Activated T-helper 2 cell treated with anti-CD3 and anti-CD28 coated beads, Interferon-gamma antibody, Interleukin-2, Interleukin-4, amounts not matched to agents 10 μg/mL and 5 μg/mL and 100 μg/mL, durations not matched to agents 14 hours and 24 hours and 36 hours (primary cell): ENCODE measurements around the gene EFNB1. TPM values are rescaled to one million over a fixed set of nuclear protein-coding genes. Genes with fewer than 3 reads are reported as not detected.
A peak's percentile ranks its signal among the peaks of the same experiment; 100 is the strongest.

Source experiments
- DNase-seq: peaks from one replicate; pipeline ENCODE4 v3.0.0; 2021; ENCODE audit warnings: low spot score
- H3K27ac Mint-ChIP-seq: one replicate; pipeline ENCODE4 v1.8.0; 2021; ENCODE audit warnings: mixed read lengths
- H3K27me3 Mint-ChIP-seq: one replicate; pipeline ENCODE4 v1.8.0; 2021; ENCODE audit warnings: low read depth, mixed read lengths
- H3K36me3 Mint-ChIP-seq: one replicate; pipeline ENCODE4 v1.8.0; 2021; ENCODE audit warnings: low read depth, mixed read lengths
- H3K4me1 Mint-ChIP-seq: one replicate; pipeline ENCODE4 v1.8.0; 2021; ENCODE audit warnings: low read depth, mixed read lengths
- H3K4me3 Mint-ChIP-seq: one replicate; pipeline ENCODE4 v1.8.0; 2021; ENCODE audit warnings: low read depth, mild to moderate bottlenecking, moderate library complexity, mixed read lengths
- H3K9me3 Mint-ChIP-seq: one replicate; pipeline ENCODE4 v1.8.0; 2021; ENCODE audit warnings: mixed read lengths
- intact Hi-C: fragments of 100-400 bp; cut with micrococcal nuclease; formaldehyde crosslinking; loops from one replicate; pipeline ENCODE4 v1.15.1; 2023
- total RNA-seq: library from RNA; stranded (reverse); gene quantifications from 2 replicates; pipeline ENCODE4 v1.2.3, GENCODE V29; 2022

The EFNB1 gene
- total RNA-seq, 1 donor from 2014 or later = 7.4 TPM

- no peaks in the 10 kb centered on the region for H3K9me3 Mint-ChIP-seq
- H3K27me3 Mint-ChIP-seq = peaks cover 3% of the 10 kb centered on the region
Observed at GRCh38 chrX:68820476-68821110, 8.2 kb upstream of the EFNB1 start.

GRCh38 chrX:68821616-68822015 is 7.2 kb upstream of the EFNB1 start:
- Mint-ChIP-seq H3K27ac (no peak overlapping the region), H3K9me3 (no peaks in the 10 kb centered on the region), H3K4me3 (no peak overlapping the region), H3K27me3 (no peaks in the 10 kb centered on the region), H3K36me3 (no peaks in the 10 kb centered on the region), H3K4me1 (peaks cover 5% of the 10 kb centered on the region)
- DNase-seq = no peak
- intact Hi-C loops = no loop called here

More at GRCh38 chrX:68820476-68821110, 8.2 kb upstream of the EFNB1 start:
- intact Hi-C loops = no loop called here
- Mint-ChIP-seq H3K4me3 (no peak overlapping the region), H3K4me1 (peaks cover 5% of the 10 kb centered on the region), H3K36me3 (no peaks in the 10 kb centered on the region), H3K27ac (no peak overlapping the region)
- DNase-seq = no peak

- Mint-ChIP-seq H3K4me3 (no peak overlapping the region), H3K36me3 (no peaks in the 10 kb centered on the region), H3K9me3 (no peaks in the 10 kb centered on the region), H3K4me1 (peaks cover 7% of the 10 kb centered on the region), H3K27me3 (no peaks in the 10 kb centered on the region), H3K27ac (no peak overlapping the region)
- intact Hi-C loops = no loop called here
- DNase-seq = no peak
Observed at GRCh38 chrX:68822641-68823410, 6.0 kb upstream of the EFNB1 start.

- Mint-ChIP-seq H3K36me3 (no peaks in the 10 kb centered on the region), H3K9me3 (no peaks in the 10 kb centered on the region), H3K4me1 (peaks cover 11% of the 10 kb centered on the region), H3K4me3 (no peak overlapping the region), H3K27ac (no peak overlapping the region), H3K27me3 (no peaks in the 10 kb centered on the region)
- intact Hi-C loops = no loop called here
- no peak for DNase-seq
Observed at GRCh38 chrX:68823413-68824151, 5.2 kb upstream of the EFNB1 start.

GRCh38 chrX:68824152-68824433 is 4.7 kb upstream of the EFNB1 start:
- no peak overlapping the region for H3K27ac Mint-ChIP-seq
- intact Hi-C loops = no loop called here
- no peaks in the 10 kb centered on the region for H3K27me3 Mint-ChIP-seq
- peaks cover 11% of the 10 kb centered on the region for H3K4me1 Mint-ChIP-seq
- H3K36me3 Mint-ChIP-seq = no peaks in the 10 kb centered on the region
- no peak for DNase-seq
- H3K9me3 Mint-ChIP-seq = no peaks in the 10 kb centered on the region
- H3K4me3 Mint-ChIP-seq = no peak overlapping the region

GRCh38 chrX:68824565-68825125 is 4.2 kb upstream of the EFNB1 start:
- Mint-ChIP-seq H3K27ac (no peak overlapping the region), H3K27me3 (no peaks in the 10 kb centered on the region), H3K4me3 (no peak overlapping the region), H3K36me3 (no peaks in the 10 kb centered on the region), H3K9me3 (no peaks in the 10 kb centered on the region), H3K4me1 (peaks cover 11% of the 10 kb centered on the region)
- no peak for DNase-seq
- intact Hi-C loops = loop anchor here (5.0 kb wide), 1 partner anchor 563 kb away; no protein-coding TSS in a partner anchor

- DNase-seq = no peak
- H3K4me3 Mint-ChIP-seq = no peak overlapping the region
Observed at GRCh38 chrX:68826113-68826980, 2.5 kb upstream of the EFNB1 start.

GRCh38 chrX:68827256-68827655 is 1.6 kb upstream of the EFNB1 start:
- peaks cover 18% of the 10 kb centered on the region for H3K4me1 Mint-ChIP-seq
- no peaks in the 10 kb centered on the region for H3K36me3 Mint-ChIP-seq
- peaks cover 5% of the 10 kb centered on the region for H3K27me3 Mint-ChIP-seq
- DNase-seq = no peak
- intact Hi-C loops = loop anchor here (1.0 to 5.0 kb wide), 3 partner anchors 94 to 560 kb away; no protein-coding TSS in a partner anchor
- H3K9me3 Mint-ChIP-seq = no peaks in the 10 kb centered on the region
- no peak overlapping the region for H3K4me3 Mint-ChIP-seq
- no peak overlapping the region for H3K27ac Mint-ChIP-seq

More at GRCh38 chrX:68826113-68826980, 2.5 kb upstream of the EFNB1 start:
- peaks cover 11% of the 10 kb centered on the region for H3K4me1 Mint-ChIP-seq
- H3K27me3 Mint-ChIP-seq = peaks cover 1% of the 10 kb centered on the region
- no peaks in the 10 kb centered on the region for H3K36me3 Mint-ChIP-seq
- H3K9me3 Mint-ChIP-seq = no peaks in the 10 kb centered on the region
- intact Hi-C loops = loop anchor here (2.0 to 5.0 kb wide), 2 partner anchors 460 to 561 kb away; no protein-coding TSS in a partner anchor
- no peak overlapping the region for H3K27ac Mint-ChIP-seq

- H3K4me3 Mint-ChIP-seq = peak overlapping the region; percentile 81
- H3K4me1 Mint-ChIP-seq = peaks cover 16% of the 10 kb centered on the region
- DNase-seq = peak; percentile 56
- H3K27ac Mint-ChIP-seq = peak overlapping the region; percentile 14
- intact Hi-C loops = loop anchor here (1.0 to 5.0 kb wide), 5 partner anchors 95 to 559 kb away; partner anchors contain the start of gene PJA1
- peaks cover 5% of the 10 kb centered on the region for H3K27me3 Mint-ChIP-seq
- H3K9me3 Mint-ChIP-seq = no peaks in the 10 kb centered on the region
- no peaks in the 10 kb centered on the region for H3K36me3 Mint-ChIP-seq
Observed at GRCh38 chrX:68827848-68828624, 785 bp upstream of the EFNB1 start.

GRCh38 chrX:68829582-68830418 is 979 bp downstream of the EFNB1 start:
- H3K4me1 Mint-ChIP-seq = peaks cover 16% of the 10 kb centered on the region
- intact Hi-C loops = loop anchor here (2.0 to 5.0 kb wide), 3 partner anchors 335 to 558 kb away; partner anchors contain the start of gene PJA1
- peak overlapping the region; percentile 81 for H3K4me3 Mint-ChIP-seq
- no peak for DNase-seq
- no peaks in the 10 kb centered on the region for H3K9me3 Mint-ChIP-seq
- H3K36me3 Mint-ChIP-seq = no peaks in the 10 kb centered on the region
- H3K27ac Mint-ChIP-seq = no peak overlapping the region
- H3K27me3 Mint-ChIP-seq = peaks cover 5% of the 10 kb centered on the region
